GM18909 (cell line): ENCODE results near the gene ZNF652.
"Not testable (repeated sequence)": the region's sequence is repeated elsewhere in the genome, so short reads cannot be mapped to it uniquely, and the experiment has no call there.

ENCODE experiments used
- ATAC-seq: cut with Tn5 transposase; IDR thresholded peaks from one replicate; pipeline ENCODE4 v1.9.1; 2021; ENCODE audit warnings: mild to moderate bottlenecking; ENCODE audit not compliant: unreplicated experiment, poor library complexity

ZNF652 gene

GRCh38 chr17:49278076-49278475 is 84.0 kb downstream of the ZNF652 start:
- ATAC-seq: no peak

DNA sequence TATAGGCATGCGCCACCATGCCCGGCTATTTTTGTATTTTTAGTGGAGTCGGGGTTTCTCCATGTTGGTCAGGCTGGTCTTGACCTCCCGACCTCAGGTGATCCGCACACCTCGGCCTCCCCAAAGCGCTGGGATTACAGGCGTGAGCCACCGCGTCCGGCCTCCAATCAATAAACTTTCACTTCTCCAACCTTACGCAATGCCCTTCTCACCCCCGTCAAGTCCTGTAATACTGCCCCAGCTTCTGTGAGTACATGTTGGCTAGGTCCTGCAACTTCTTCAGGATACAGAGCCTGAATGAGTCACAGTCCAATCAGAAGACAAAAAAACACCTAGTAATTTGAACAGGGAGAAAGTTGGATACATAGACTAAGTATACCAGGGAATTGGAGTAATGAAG is 84.4 kb downstream of the ZNF652 start:
- no peak for ATAC-seq

- ATAC-seq: not testable (repeated sequence)
Observed at GRCh38 chr17:49275981-49276380, 86.1 kb downstream of the ZNF652 start.

- ATAC-seq: no peak
Observed at GRCh38 chr17:49269356-49269755, 92.7 kb downstream of the ZNF652 start.

GRCh38 chr17:49267912-49268311 is 94.1 kb downstream of the ZNF652 start:
- ATAC-seq: no peak

DNA sequence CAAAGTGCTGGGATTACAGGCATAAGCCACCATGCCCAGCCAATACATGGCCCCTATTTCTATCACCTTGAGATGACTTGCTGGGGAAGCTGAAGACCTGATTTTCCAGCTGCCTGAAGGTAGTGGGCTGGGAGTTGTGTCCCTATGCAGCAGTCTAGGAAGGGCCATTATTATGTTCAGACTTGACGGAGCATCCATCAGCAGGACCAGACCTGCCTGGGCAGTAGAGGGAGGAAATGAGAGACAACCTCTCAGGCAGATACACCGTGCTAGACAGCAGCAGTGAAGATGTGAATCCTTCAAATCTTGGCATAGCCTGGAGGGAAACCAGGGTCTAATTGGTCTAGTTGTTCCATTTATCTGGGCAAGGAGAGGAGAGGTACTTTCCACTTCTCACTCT is 95.8 kb downstream of the ZNF652 start:
- no peak for ATAC-seq

DNA sequence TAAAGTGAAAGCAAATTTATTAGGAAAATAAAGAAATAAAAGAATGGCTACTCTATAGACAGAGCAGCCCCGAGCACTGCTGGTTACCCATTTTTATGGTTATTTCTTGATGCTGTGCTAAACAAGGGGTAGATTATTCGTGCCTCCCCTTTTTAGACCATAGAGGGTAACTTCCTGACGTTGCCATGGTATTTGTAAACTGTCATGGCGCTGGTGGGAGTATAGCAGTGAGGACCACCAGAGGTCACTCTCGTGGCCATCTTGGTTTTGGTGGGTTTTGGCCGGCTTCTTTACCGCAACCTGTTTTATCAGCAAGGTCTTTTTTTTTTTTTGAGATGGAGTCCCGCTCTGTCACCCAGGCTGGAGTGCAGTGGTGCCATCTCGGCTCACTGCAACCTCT is 100.5 kb downstream of the ZNF652 start:
- ATAC-seq: not testable (repeated sequence)

GRCh38 chr17:49260817-49261291 is 101.2 kb downstream of the ZNF652 start:
- ATAC-seq: no peak

GRCh38 chr17:49260011-49260816 is 101.8 kb downstream of the ZNF652 start:
- ATAC-seq: no peak

GRCh38 chr17:49259663-49260010 is 102.4 kb downstream of the ZNF652 start:
- ATAC-seq: no peak

DNA sequence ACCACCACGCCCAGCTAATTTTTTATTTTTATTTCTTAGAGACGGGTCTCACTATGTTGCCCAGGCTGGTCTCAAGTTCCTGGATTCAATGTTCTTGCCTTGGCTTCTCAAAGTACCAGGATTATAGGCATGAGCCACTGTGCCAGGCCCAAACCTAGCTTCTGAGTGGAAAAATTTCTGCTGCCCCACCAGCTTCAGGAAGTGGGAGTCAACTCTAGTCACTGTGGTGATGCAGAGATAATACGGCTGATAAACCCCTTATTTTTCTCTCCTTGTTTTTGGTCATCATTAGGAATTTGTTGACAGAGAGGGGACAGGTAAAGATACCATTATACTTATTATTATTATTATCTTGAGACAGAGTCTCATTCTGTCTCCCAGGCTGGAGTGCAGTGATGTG is 103.7 kb downstream of the ZNF652 start:
- ATAC-seq: no peak

GRCh38 chr17:49255125-49255524 is 106.9 kb downstream of the ZNF652 start:
- no peak for ATAC-seq

- ATAC-seq: no peak
Observed at GRCh38 chr17:49254066-49254465, 108.0 kb downstream of the ZNF652 start.

DNA sequence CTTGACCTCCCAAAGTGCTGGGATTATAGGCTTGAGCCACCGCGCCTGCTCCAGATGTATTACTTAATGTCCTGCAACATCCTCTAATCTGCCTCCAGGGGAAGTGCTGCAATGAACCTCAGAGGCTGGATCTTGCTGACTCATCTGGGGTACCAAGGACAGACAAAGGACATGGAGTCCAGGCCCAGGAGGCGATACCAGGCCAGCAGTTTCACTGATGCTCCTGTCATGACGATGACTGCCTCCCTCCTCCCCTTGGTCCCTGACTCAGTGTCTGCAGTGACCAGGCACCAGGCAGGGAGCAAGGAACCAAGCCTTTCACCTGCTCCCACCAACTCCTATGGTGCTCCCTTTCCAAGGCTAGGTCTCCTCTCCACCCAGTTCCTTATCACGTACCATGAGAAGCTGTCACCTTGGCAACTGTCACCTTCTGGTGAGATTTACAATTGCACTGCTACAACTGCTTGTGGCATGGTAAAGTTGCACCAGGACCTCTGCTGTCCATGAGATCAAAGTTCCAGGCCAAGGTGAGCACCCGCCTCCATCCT is 109.8 kb downstream of the ZNF652 start:
- no peak for ATAC-seq

DNA sequence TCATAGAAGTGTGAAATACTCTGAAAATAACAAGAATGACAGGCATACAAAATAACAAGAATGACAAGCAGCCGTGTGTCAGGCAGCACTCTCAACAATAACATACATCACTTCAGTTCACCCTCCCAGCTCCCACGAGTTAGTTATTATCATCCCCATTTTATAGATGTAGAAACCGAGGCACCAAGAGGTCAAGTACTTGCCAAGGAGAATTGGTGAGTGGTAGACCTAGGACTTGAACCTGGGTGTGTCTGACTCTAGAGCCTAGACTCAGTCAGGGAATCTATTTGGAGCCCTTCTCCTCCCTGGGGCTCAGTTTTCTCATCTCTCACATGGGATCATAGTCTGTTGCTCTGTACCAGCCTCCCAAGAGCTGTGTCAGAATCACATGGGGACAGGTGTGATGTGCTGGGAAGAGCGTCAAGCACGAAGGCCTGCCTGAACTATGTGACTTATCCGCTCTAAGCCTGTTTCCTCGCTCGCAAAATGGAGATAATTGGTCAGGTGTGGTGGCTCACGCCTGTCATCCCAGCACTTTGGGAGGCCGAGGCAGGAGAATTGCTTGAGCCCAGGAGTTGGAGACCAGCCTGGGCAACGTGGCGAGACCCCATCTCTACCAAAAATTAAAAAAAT is 112.0 kb downstream of the ZNF652 start:
- ATAC-seq: no peak

DNA sequence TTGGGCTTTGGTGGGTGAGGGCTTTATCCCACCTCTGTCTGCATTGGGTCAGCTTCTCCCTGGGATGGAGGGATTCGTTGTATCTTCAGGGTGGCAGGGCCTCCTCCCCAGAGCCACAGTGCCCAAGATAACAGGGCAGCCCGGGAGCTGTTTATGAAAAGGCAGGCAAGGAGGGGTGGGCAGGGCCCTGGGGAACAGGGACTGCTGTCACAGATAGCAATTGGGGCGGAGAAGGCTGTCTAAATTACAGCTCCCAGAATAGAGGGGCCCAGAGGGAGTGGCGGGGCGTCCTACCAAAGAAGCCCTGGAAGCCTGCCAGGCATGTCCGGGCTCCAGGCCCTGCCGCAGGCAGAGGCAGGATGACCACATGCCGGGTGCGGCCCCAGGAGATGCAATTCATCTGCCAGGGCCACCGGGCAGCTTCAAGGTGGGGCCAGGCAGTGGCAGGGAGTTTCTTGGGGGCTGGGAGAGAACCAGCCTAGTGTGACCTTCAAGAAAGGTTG is 112.7 kb downstream of the ZNF652 start:
- ATAC-seq: no peak

- no peak for ATAC-seq
Observed at GRCh38 chr17:49247944-49248343, 114.1 kb downstream of the ZNF652 start.

DNA sequence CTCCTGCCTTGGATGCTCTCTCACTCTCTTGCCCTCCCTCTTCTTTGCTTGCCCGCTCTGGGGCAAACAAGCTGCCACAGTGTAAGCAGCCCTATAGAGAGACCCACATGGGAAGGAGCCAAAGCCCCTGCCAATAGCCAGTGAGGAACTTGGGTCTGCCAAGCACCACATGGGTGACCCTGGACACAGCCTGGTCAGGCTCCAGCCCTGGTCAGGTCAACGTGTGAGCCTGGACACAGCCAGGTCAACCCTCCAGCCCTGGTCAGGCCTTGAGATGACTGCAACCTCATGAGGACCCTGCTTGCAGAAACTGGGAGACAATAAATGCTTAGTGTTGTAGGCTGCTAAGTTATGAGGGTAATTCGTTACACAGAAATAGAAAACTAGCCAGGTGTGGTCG is 117.2 kb downstream of the ZNF652 start:
- no peak for ATAC-seq
